PFSK-1 (cell line): ENCODE measurements around the gene TSLP.

ENCODE experiments used
- FOXP2 ChIP-seq: optimal IDR thresholded peaks from 2 replicates; pipeline ENCODE3; 2011; ENCODE audit warnings: borderline replicate concordance, control low read depth, inconsistent platforms; ENCODE audit not compliant: insufficient read depth; ENCODE audit errors: extremely low read length, extremely low read depth
- POLR2AphosphoS5 ChIP-seq: IDR thresholded peaks from 2 replicates; pipeline ENCODE4 v1.6.1; 2012; ENCODE audit warnings: low read depth, mild to moderate bottlenecking, control low read depth, low read length, moderate library complexity
- REST ChIP-seq, 2 experiments: IDR thresholded peaks; 2 replicates each; pipeline versions ENCODE4 v1.6.1 to v1.8.0; 2011 to 2012; ENCODE audit warnings: low read depth in 2 of 2, low read length in 2 of 2, control low read depth in 1 of 2, inconsistent platforms in 1 of 2, mild to moderate bottlenecking in 1 of 2, moderate library complexity in 1 of 2; ENCODE audit not compliant: insufficient read depth in 1 of 2
- SIN3A ChIP-seq: IDR thresholded peaks from 2 replicates; pipeline ENCODE4 v1.6.1; 2012; ENCODE audit warnings: mild to moderate bottlenecking, low read length, moderate library complexity, borderline replicate concordance; ENCODE audit not compliant: insufficient read depth
- TAF1 ChIP-seq: IDR thresholded peaks from 2 replicates; pipeline ENCODE4 v1.6.1; 2012; ENCODE audit warnings: low read length, control low read depth, borderline replicate concordance; ENCODE audit not compliant: insufficient read depth

Gene TSLP

GRCh38 chr5:111068213-111068612 is 3.3 kb upstream of the TSLP start:
- TF ChIP-seq TAF1 (no peak), REST (IDR thresholded peaks at IDR 0.05; ENCODE audit: insufficient read depth in 1 of 2, low read depth in 2 of 2, low read length in 2 of 2) (no peak), POLR2AphosphoS5 (no peak)

DNA sequence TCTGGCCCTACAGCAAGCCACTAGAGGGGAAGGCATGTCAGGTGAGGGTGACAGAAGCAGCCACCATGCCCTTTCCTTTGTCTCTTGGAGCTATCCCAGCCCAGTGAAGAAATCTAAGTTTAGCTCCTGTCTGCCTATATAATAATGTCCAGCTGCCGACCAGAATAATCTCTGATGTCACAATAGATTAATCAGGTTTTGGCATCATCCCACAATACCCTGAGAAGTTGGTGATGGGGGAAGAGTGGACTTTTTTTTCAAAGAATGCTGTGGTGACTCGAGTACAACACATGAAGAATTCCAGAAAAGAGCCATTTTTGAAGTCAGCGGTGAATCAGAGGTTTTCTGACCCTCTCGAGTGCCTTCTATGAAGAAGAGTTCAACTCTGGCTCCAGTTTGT is 1.7 kb upstream of the TSLP start:
- TF ChIP-seq FOXP2, result no peak

DNA sequence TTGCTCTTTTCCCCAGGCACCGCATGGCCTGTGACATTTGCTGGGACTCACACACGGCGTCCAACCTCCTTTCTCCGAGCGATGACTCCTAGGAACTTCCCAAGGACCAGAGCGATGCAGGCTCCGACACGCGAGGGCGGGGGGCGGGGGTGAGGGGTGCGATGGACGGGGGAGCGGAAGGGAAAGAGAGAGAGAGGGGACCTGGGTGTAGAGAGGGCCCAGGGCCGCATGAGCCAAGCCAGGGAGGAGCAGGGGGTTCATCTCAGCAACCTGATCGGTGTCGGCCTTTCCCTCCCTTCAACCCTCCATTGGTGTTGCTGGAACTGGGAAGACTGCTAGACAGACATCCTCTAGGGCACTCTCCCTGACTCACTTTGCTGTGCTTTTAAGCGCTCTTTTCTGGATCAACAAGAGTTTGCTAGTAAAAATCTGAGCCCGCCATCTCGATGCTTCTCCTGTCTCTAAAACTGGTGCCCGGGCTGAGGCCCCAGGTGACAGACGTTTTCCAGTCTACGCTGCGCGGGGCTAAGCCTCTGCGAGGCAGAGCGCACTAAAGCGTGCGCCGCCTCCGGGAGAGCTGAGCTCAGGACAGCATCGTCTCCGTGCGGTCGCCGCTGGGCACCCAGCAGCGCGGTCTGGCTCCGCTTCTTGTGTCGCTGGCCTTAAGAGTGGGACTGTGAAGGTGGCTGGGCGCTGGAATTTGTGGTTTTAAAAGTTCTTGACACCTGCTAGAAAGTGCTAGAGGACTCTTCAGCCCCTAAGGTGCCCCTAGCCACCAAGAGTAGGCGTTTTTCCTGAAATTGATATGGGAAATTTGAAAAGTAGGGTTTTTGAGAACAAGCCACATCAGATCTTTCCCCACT is 1.0 kb upstream of the TSLP start:
- no peak for TF ChIP-seq POLR2AphosphoS5
- no peak for TF ChIP-seq TAF1
- no peak for TF ChIP-seq REST (IDR thresholded peaks at IDR 0.05; ENCODE audit: insufficient read depth in 1 of 2, low read depth in 2 of 2, low read length in 2 of 2)
- no peak for TF ChIP-seq FOXP2
- no peak for TF ChIP-seq SIN3A

DNA sequence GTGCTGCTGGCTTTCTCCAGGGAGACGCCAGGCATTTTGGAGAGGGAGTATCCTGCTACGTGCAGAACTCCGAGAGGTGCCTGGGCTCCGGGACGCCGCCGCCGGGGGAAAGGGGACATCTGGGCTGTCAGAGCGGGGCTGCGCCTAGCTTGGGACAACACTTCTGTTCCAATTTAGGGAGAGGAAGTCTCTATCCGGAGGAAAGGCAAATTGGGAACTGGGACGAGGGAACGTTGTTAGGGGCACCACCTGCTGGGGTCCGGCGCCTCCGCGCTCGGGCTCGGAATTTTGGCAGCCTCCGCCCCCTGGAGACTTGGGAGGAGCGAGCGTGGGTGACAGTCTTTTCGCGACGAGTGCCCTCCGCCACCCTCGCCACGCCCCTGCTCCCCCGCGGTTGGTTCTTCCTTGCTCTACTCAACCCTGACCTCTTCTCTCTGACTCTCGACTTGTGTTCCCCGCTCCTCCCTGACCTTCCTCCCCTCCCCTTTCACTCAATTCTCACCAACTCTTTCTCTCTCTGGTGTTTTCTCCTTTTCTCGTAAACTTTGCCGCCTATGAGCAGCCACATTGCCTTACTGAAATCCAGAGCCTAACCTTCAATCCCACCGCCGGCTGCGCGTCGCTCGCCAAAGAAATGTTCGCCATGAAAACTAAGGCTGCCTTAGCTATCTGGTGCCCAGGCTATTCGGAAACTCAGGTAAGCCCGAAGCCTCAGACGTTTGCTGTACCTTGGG is 1.6 kb downstream of the TSLP start:
- TF ChIP-seq TAF1 (no peak), SIN3A (no peak), REST (IDR thresholded peaks at IDR 0.05; ENCODE audit: insufficient read depth in 1 of 2, low read depth in 2 of 2, low read length in 2 of 2) (no peak), POLR2AphosphoS5 (no peak), FOXP2 (no peak)

DNA sequence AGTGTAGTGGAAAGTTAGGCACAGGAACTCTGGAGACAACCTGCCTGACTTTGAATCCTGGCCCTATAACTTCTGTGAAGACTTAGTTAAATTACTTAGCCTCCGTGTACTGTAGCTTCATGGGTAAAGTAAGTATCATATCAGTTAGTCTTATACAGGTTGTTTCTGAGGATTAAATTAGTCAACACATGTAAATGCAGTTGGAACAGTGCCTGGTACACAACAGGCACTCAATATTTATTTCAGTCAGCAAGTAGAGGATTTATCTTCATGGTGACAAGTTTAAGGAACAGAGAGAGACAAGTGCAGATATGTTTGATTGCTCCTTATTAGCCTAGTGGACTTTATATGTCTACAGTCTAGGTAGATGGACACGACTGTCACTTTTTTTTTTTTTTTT is 2.7 kb downstream of the TSLP start:
- TF ChIP-seq SIN3A (no peak), TAF1 (no peak), POLR2AphosphoS5 (no peak), REST (IDR thresholded peaks at IDR 0.05; ENCODE audit: insufficient read depth in 1 of 2, low read depth in 2 of 2, low read length in 2 of 2) (no peak), FOXP2 (no peak)
